ENCODE measurements around the gene CAMTA1.

The CAMTA1 gene

DNA sequence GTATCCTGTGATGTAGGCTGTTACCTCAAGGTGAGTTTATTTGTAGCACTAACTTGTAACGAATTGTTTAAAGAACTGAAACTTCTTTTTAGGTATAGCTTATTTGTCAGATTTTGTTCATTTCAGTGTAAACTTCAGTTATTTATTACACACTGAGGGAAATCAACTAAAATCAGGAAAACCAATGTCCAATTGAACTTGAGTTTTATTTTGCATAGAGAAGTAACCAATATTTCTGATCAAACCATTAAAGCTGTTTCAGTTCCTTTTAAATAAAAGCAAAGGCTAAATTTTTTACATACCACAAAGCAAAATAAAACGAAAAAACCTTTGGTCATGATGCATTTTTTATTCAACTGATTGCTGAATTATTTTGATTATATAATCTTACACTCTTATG lies 103.6 kb downstream of the CAMTA1 start:
- no peak for ATAC-seq (ENCODE audit: low read depth)
- H3K4me1 ChIP-seq (ENCODE audit: insufficient read depth, poor library complexity, severe bottlenecking): no peaks in the 10 kb centered on the region
- TF ChIP-seq, protein P1, sequence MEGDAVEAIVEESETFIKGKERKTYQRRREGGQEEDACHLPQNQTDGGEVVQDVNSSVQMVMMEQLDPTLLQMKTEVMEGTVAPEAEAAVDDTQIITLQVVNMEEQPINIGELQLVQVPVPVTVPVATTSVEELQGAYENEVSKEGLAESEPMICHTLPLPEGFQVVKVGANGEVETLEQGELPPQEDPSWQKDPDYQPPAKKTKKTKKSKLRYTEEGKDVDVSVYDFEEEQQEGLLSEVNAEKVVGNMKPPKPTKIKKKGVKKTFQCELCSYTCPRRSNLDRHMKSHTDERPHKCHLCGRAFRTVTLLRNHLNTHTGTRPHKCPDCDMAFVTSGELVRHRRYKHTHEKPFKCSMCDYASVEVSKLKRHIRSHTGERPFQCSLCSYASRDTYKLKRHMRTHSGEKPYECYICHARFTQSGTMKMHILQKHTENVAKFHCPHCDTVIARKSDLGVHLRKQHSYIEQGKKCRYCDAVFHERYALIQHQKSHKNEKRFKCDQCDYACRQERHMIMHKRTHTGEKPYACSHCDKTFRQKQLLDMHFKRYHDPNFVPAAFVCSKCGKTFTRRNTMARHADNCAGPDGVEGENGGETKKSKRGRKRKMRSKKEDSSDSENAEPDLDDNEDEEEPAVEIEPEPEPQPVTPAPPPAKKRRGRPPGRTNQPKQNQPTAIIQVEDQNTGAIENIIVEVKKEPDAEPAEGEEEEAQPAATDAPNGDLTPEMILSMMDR (IDR thresholded peaks at IDR 0.05; ENCODE audit: poor library complexity, severe bottlenecking): no peak

DNA sequence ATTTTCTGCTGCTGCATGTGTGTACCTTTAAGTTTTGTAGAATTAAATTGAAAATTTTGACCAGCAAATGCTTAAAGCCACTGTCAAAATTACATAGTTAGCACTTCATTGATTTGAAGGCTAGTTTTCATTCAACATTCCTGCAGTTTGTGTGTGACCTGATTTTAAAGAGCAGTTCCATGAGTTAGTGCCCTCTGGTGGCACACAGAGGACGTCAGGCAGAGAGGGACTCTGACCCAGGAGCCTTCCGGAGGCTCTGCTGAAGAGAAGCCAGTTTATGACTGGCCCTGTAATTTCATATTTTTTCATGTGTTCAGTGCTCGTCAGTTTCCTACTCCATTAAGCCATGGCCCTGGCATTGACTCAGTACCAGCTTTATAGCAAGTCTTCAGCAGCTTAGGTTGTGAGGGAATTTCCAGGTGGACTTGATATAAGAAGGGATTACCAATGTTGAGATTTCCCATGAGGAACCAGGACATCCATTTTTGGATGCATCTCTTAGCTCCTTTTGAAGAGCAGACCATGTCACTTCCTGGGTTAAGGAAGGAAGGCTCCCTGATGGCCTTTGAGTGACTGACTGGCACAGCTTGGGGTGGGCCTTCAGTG lies 104.7 kb downstream of the CAMTA1 start:
- no peaks in the 10 kb centered on the region for H3K9me3 ChIP-seq (ENCODE audit: severe bottlenecking)
- H3K36me3 ChIP-seq (ENCODE audit: low read depth): no peaks in the 10 kb centered on the region; the same call in 1 of the 2 replicates
- no peak overlapping the region for H3K27ac ChIP-seq (ENCODE audit: poor library complexity, severe bottlenecking)
- ATAC-seq (ENCODE audit: low read depth) (peak; percentile 79), DNase-seq (ENCODE audit: low spot score) (no peak)
- no peaks in the 10 kb centered on the region for H3K4me1 ChIP-seq (ENCODE audit: insufficient read depth, poor library complexity, severe bottlenecking)
- no peaks in the 10 kb centered on the region for H3K27me3 ChIP-seq (ENCODE audit: insufficient read depth, poor library complexity, severe bottlenecking)
- TF ChIP-seq, protein P1 (IDR thresholded peaks at IDR 0.05; ENCODE audit: poor library complexity, severe bottlenecking): peak; percentile 88
- H3K4me3 ChIP-seq (ENCODE audit: severe bottlenecking): no peak overlapping the region

More for the DNA sequence above, 103.6 kb downstream of the CAMTA1 start:
- no peak for DNase-seq (ENCODE audit: low spot score)
- H3K27me3 ChIP-seq (ENCODE audit: insufficient read depth, poor library complexity, severe bottlenecking): no peaks in the 10 kb centered on the region
- H3K27ac ChIP-seq (ENCODE audit: poor library complexity, severe bottlenecking): no peak overlapping the region
- no peaks in the 10 kb centered on the region; the same call in 1 of the 2 replicates for H3K36me3 ChIP-seq (ENCODE audit: low read depth)
- H3K4me3 ChIP-seq (ENCODE audit: severe bottlenecking): no peak overlapping the region
- no peaks in the 10 kb centered on the region for H3K9me3 ChIP-seq (ENCODE audit: severe bottlenecking)

- DNase-seq (ENCODE audit: low spot score) (no peak), ATAC-seq (ENCODE audit: low read depth) (no peak)
- Histone ChIP-seq H3K4me3 (ENCODE audit: severe bottlenecking) (no peak overlapping the region), H3K27me3 (ENCODE audit: insufficient read depth, poor library complexity, severe bottlenecking) (no peaks in the 10 kb centered on the region), H3K36me3 (ENCODE audit: low read depth) (no peaks in the 10 kb centered on the region), H3K27ac (ENCODE audit: poor library complexity, severe bottlenecking) (no peak overlapping the region), H3K9me3 (ENCODE audit: severe bottlenecking) (no peaks in the 10 kb centered on the region), H3K4me1 (ENCODE audit: insufficient read depth, poor library complexity, severe bottlenecking) (no peaks in the 10 kb centered on the region)
- TF ChIP-seq, protein P1 (IDR thresholded peaks at IDR 0.05; ENCODE audit: poor library complexity, severe bottlenecking): no peak
Measured at GRCh38 chr1:6890686-6891085, 105.4 kb downstream of the CAMTA1 start.

DNA sequence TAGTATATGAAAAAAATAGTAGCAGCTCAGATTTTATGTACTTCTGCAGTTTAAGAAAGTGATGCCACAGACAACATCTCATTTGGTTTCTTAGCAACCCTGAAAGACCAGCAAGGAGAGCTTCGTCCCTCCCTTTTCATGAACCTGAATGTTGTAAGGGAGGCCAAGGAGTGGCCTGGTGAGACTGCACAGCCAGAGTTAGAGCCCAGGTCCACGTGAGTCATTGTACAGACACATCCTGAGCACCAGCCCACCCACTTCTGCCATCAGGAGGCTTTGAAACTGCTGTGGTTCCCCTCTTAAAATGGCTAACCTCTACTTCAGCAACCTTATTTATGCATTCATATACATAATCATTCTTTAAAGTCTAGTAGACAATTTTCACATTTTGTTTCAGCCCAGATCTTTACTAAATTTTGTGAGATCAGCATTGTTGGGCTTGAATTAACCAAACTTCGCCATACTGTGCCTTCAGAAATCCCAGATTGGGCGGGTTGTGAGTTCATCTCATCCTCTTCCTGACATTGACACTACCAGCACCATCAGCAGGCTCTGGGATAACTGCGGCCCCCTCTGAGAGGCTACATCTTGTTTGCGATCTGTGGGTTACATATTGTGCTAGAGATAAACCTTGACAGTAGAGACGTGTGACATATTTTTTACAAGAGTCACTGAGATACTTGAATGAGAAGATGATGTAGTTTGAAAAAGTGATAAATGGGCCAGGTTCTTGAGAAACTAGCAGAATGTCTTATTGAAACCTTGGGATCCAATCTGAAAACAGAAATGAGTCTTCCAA lies 106.7 kb downstream of the CAMTA1 start:
- no peak overlapping the region for H3K4me3 ChIP-seq (ENCODE audit: severe bottlenecking)
- H3K27ac ChIP-seq (ENCODE audit: poor library complexity, severe bottlenecking): no peak overlapping the region
- H3K36me3 ChIP-seq (ENCODE audit: low read depth): no peaks in the 10 kb centered on the region
- no peaks in the 10 kb centered on the region for H3K9me3 ChIP-seq (ENCODE audit: severe bottlenecking)
- ATAC-seq (ENCODE audit: low read depth) (no peak), DNase-seq (ENCODE audit: low spot score) (no peak)
- TF ChIP-seq, protein P1 (IDR thresholded peaks at IDR 0.05; ENCODE audit: poor library complexity, severe bottlenecking): no peak
- no peaks in the 10 kb centered on the region for H3K27me3 ChIP-seq (ENCODE audit: insufficient read depth, poor library complexity, severe bottlenecking)
- no peaks in the 10 kb centered on the region for H3K4me1 ChIP-seq (ENCODE audit: insufficient read depth, poor library complexity, severe bottlenecking)

DNA sequence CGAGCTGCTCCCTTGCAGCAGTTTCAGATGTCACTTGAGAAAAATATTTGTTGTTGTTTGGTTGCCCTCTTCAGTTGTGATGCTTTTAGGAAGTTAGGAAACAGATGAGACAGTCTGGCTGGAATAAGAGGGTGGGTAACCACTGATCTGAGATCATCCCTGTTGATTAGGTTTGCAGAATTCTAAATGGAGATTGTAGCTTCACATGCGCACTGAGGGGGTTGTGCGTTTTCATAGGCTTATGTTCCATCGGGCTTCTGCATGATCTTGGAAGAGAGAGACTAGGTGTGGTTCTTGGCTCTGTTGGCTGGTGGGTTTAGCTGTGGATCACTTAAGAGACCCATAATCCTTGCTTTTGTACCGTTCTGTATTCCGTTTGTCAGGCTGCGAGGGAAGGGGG lies 108.1 kb downstream of the CAMTA1 start:
- H3K9me3 ChIP-seq (ENCODE audit: severe bottlenecking): no peaks in the 10 kb centered on the region
- no peaks in the 10 kb centered on the region for H3K27me3 ChIP-seq (ENCODE audit: insufficient read depth, poor library complexity, severe bottlenecking)
- ATAC-seq (ENCODE audit: low read depth) (no peak), DNase-seq (ENCODE audit: low spot score) (no peak)
- H3K36me3 ChIP-seq (ENCODE audit: low read depth): no peaks in the 10 kb centered on the region
- no peak overlapping the region for H3K4me3 ChIP-seq (ENCODE audit: severe bottlenecking)
- TF ChIP-seq, protein P1 (IDR thresholded peaks at IDR 0.05; ENCODE audit: poor library complexity, severe bottlenecking): no peak
- no peak overlapping the region for H3K27ac ChIP-seq (ENCODE audit: poor library complexity, severe bottlenecking)
- H3K4me1 ChIP-seq (ENCODE audit: insufficient read depth, poor library complexity, severe bottlenecking): no peaks in the 10 kb centered on the region

All from RWPE2 (cell line).